Fibroblast of lung (primary cell): ENCODE data around the gene WDR75.

Experiments used
- CTCF ChIP-seq, 2 donors: IDR thresholded peaks in 1 of 2; conservative IDR thresholded peaks in 1 of 2; 1 replicate in 1 of 2; 2 replicates in 1 of 2; pipeline ENCODE4 v1.5.1; 2011 to 2012; ENCODE audit warnings: low read length in 2 of 2, control low read depth in 1 of 2, inconsistent platforms in 1 of 2, low read depth in 1 of 2, mild to moderate bottlenecking in 1 of 2
- EZH2 ChIP-seq: IDR thresholded peaks from 2 replicates; pipeline ENCODE4 v1.5.1; 2012; ENCODE audit warnings: low read length, control low read depth, mild to moderate bottlenecking; ENCODE audit errors: missing control alignments

- TF ChIP-seq CTCF (conservative IDR thresholded peaks at IDR 0.05 in 1 of 2, IDR thresholded peaks at IDR 0.05 in 1 of 2; ENCODE audit: low read depth in 1 of 2, low read length in 2 of 2) (no peak), EZH2 (no peak)
Measured at GRCh38 chr2:189506514-189506976, 65.3 kb downstream of the WDR75 start.
